ENCODE data around the gene CARD11. TPM values are rescaled to one million over a fixed set of nuclear protein-coding genes. Genes with fewer than 3 reads are reported as not detected.

CARD11 gene
- total and polyA plus RNA-seq, 9 donors, result 0.28 to 2.5 (median 0.80) TPM

- no peak overlapping the region for H3K4me3 ChIP-seq
- no peak overlapping the region for H3K27ac ChIP-seq
- 72 to 87% (median 78%) methylated on average over 7 of the region's 7 CpGs for WGBS, 3 donors
- no peaks in the 10 kb centered on the region for H3K27me3 ChIP-seq
- TF ChIP-seq POLR2A (IDR thresholded peaks at IDR 0.05) (no peak), CTCF (IDR thresholded peaks at IDR 0.05) (no peak), EP300 (IDR thresholded peaks at IDR 0.05) (no peak)
- intact Hi-C loops (cut with DNase I), result no loop called here
- H3K4me1 ChIP-seq (ENCODE audit: insufficient read depth), result no peaks in the 10 kb centered on the region
- H3K36me3 ChIP-seq, result no peaks in the 10 kb centered on the region
- H3K9me3 ChIP-seq, result no peaks in the 10 kb centered on the region
- DNase-seq, result no peak
These were observed 10.5 kb downstream of the CARD11 start for GRCh38 chr7:3033136-3033535.

DNA sequence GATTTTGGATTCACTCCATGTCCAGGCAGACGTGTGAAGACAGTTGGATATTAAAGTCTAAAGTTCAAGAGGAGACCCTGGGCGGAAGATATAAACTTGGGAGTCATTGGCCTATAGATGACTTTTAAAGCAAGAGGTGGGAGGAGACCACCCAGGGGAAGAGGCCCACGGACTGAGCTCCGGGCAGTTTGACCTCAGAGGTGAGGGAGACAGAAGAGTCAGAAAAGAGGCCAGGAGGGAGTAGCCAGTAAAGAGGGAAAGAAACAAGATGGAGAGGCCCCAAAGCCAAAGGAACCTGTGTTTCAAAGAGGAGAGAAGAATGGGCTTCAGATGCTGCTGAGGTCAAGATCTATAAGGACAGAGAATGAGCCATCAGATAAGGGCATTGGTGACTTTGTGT is 11.4 kb downstream of the CARD11 start:
- H3K9me3 ChIP-seq, result no peaks in the 10 kb centered on the region
- H3K36me3 ChIP-seq, result no peaks in the 10 kb centered on the region
- intact Hi-C loops (cut with DNase I), result no loop called here
- no peaks in the 10 kb centered on the region for H3K4me1 ChIP-seq (ENCODE audit: insufficient read depth)
- H3K27ac ChIP-seq, result no peak overlapping the region
- TF ChIP-seq POLR2A (IDR thresholded peaks at IDR 0.05) (no peak), CTCF (IDR thresholded peaks at IDR 0.05) (no peak), EP300 (IDR thresholded peaks at IDR 0.05) (no peak)
- no peak overlapping the region for H3K4me3 ChIP-seq
- WGBS, 3 donors, result 37 to 47% (median 41%) methylated on average over 4 of the region's 4 CpGs
- no peaks in the 10 kb centered on the region for H3K27me3 ChIP-seq
- DNase-seq, result no peak

DNA sequence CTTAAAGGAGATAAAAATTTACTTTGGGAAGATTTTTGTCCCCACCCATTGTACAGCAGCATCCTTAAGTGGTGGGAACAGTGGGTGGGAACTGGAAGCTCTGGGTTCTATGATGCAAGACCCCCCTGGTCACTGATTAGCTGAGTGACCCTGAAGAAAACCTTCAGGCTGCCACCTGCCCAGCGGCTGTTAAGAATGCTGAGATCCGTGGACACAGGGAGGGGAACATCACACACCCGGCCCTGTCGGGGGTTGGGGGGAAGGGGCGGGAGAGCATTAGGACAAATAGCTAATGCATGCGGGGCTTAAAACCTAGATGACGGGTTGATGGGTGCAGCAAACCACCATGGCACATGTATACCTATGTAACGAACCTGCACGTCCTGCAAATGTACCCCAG is 14.5 kb downstream of the CARD11 start:
- intact Hi-C loops (cut with DNase I), result no loop called here
- no peaks in the 10 kb centered on the region for H3K36me3 ChIP-seq
- H3K4me3 ChIP-seq, result no peak overlapping the region
- no peaks in the 10 kb centered on the region for H3K27me3 ChIP-seq
- no peaks in the 10 kb centered on the region for H3K4me1 ChIP-seq (ENCODE audit: insufficient read depth)
- WGBS, 3 donors, result 62 to 73% (median 67%) methylated on average over 9 of the region's 9 CpGs
- no peaks in the 10 kb centered on the region for H3K9me3 ChIP-seq
- no peak for DNase-seq
- TF ChIP-seq CTCF (IDR thresholded peaks at IDR 0.05) (no peak), POLR2A (IDR thresholded peaks at IDR 0.05) (no peak), EP300 (IDR thresholded peaks at IDR 0.05) (no peak)
- H3K27ac ChIP-seq, result no peak overlapping the region

DNA sequence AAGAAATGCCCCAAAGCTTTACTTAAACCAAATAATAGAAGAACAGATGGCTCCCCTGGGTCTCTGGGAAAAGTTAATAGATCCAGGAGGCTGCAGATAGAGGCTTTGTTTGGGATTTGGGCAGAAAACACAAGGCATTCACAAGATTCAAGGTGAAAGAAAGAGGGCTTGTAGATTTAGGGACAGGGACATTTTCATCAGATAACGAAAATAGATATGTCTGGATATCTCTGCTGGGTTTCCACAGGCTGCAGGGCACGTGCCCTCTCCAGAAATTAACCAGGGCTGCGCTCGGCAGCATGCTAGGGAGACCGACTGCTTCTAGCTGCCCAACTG is 14.9 kb downstream of the CARD11 start:
- no peaks in the 10 kb centered on the region for H3K27me3 ChIP-seq
- no peak overlapping the region for H3K27ac ChIP-seq
- 63 to 78% (median 69%) methylated on average over 5 of the region's 5 CpGs for WGBS, 3 donors
- TF ChIP-seq POLR2A (IDR thresholded peaks at IDR 0.05) (no peak), CTCF (IDR thresholded peaks at IDR 0.05) (no peak), EP300 (IDR thresholded peaks at IDR 0.05) (no peak)
- intact Hi-C loops (cut with DNase I), result no loop called here
- no peaks in the 10 kb centered on the region for H3K4me1 ChIP-seq (ENCODE audit: insufficient read depth)
- no peaks in the 10 kb centered on the region for H3K36me3 ChIP-seq
- H3K4me3 ChIP-seq, result no peak overlapping the region
- H3K9me3 ChIP-seq, result no peaks in the 10 kb centered on the region
- no peak for DNase-seq

Data from ovary (tissue), 9 donors.